Caco-2 (cell line): ENCODE measurements around the gene DTYMK. TPM values are rescaled to one million over a fixed set of nuclear protein-coding genes. Genes with fewer than 3 reads are reported as not detected.
A peak's percentile ranks its signal among the peaks of the same experiment; 100 is the strongest.

ENCODE experiments used
- BruUV-seq: library from RNA; stranded (reverse); fragments of 400-500 nt; replicated peaks from 2 replicates; lab custom pipeline; 2021; lab: Mats Ljungman, UMichigan
- CTCF ChIA-PET: fragments of 300-600 bp; sonication (Branson Sonifier 250); formaldehyde crosslinking; loops from one replicate; lab custom pipeline; 2022; ENCODE audit warnings: antibody characterized with exemption; lab: Charles Lee
- POLR2A ChIA-PET: fragments of 300-600 bp; sonication (Branson Sonifier 250); formaldehyde crosslinking; loops from one replicate; lab custom pipeline; 2022; ENCODE audit warnings: antibody characterized with exemption; lab: Charles Lee
- DNase-seq, 2 experiments: peaks; one replicate each; pipeline versions ENCODE4 v3.0.0 to v3.0.0-alpha.2; 2020 to 2022
- H3K27me3 ChIP-seq: replicated peaks from 2 replicates; pipeline ENCODE4 v1.6.0; 2011; ENCODE audit warnings: low read length; ENCODE audit not compliant: control insufficient read depth, insufficient read depth
- H3K36me3 ChIP-seq: 2 replicates; pipeline ENCODE4 v1.5.1; 2011; ENCODE audit warnings: low read length; ENCODE audit not compliant: control insufficient read depth, insufficient read depth
- H3K4me1 ChIP-seq: fragments of 250-450 bp; sonication (Bioruptor Pico); 2 replicates; pipeline ENCODE4 v1.5.1; 2020; ENCODE audit warnings: mild to moderate bottlenecking
- H3K4me3 ChIP-seq: 2 replicates; pipeline ENCODE4 v1.5.1; 2011; ENCODE audit warnings: low read depth, mild to moderate bottlenecking, control low read depth, low read length
- H3K9me3 ChIP-seq: fragments of 250-450 bp; sonication (Bioruptor Pico); 2 replicates; pipeline ENCODE4 v1.5.1; 2020; ENCODE audit warnings: mild to moderate bottlenecking, moderate library complexity
- H3K27ac Mint-ChIP-seq: one replicate; pipeline ENCODE4 v1.8.0; 2022; ENCODE audit warnings: mixed read lengths; ENCODE audit not compliant: unreplicated experiment
- H3K27me3 Mint-ChIP-seq: one replicate; pipeline ENCODE4 v1.8.0; 2022; ENCODE audit warnings: mixed read lengths; ENCODE audit not compliant: insufficient read depth, unreplicated experiment
- H3K36me3 Mint-ChIP-seq: one replicate; pipeline ENCODE4 v1.8.0; 2022; ENCODE audit warnings: mild to moderate bottlenecking, mixed read lengths; ENCODE audit not compliant: insufficient read depth, unreplicated experiment
- H3K4me1 Mint-ChIP-seq: one replicate; pipeline ENCODE4 v1.8.0; 2022; ENCODE audit warnings: low read depth, mixed read lengths; ENCODE audit not compliant: unreplicated experiment
- H3K4me3 Mint-ChIP-seq: one replicate; pipeline ENCODE4 v1.8.0; 2022; ENCODE audit warnings: mild to moderate bottlenecking, moderate library complexity, mixed read lengths; ENCODE audit not compliant: unreplicated experiment
- H3K9me3 Mint-ChIP-seq: one replicate; pipeline ENCODE4 v1.8.0; 2022; ENCODE audit warnings: mixed read lengths; ENCODE audit not compliant: unreplicated experiment
- intact Hi-C: fragments of 100-400 bp; cut with micrococcal nuclease; formaldehyde crosslinking; loops from one replicate; pipeline ENCODE4 v1.10.0; 2022; ENCODE audit not compliant: unreplicated experiment
- total RNA-seq: library from RNA; stranded (reverse); gene quantifications from 2 replicates; pipeline ENCODE4 v1.2.3, GENCODE V29; 2022
- TF ChIP-seq, protein P1 (sequence below), 2 experiments: fragments of 200-600 bp in 1 of 2; IDR thresholded peaks; 1 replicate in 1 of 2; 2 replicates in 1 of 2; pipeline versions ENCODE4 v1.5.1 to v1.8.0; 2011 to 2022; ENCODE audit warnings: antibody characterized with exemption in 1 of 2, control low read depth in 1 of 2, inconsistent platforms in 1 of 2, low read depth in 1 of 2, low read length in 1 of 2, mild to moderate bottlenecking in 1 of 2, moderate library complexity in 1 of 2; ENCODE audit not compliant: insufficient read depth in 1 of 2, severe bottlenecking in 1 of 2, unreplicated experiment in 1 of 2

The DTYMK gene
- total RNA-seq, 1 experiment from 2014 or later = 68.4 TPM

DNA sequence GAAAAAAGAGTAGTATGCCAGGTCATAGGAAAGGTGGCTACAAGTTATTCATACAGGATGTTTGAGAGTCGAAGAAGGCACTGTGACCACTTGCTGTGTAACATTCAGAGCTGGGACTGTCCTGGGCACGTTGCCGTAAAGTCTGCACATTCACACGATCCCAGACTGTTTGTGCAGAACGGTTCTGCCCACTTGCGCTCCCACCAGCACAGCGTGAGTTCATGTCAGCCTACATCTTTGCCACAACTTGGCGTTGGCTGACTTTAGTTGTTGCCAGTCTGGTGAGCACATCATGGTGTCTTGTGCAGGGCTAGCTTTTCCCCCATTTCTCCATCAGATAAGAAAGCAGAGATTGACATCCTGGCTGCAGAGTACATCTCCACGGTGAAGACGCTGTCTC, 22.3 kb upstream of the DTYMK start:
- Histone ChIP-seq H3K4me1 (no peaks in the 10 kb centered on the region), H3K36me3 (no peaks in the 10 kb centered on the region; the same call in 1 of the 2 replicates), H3K4me3 (no peak overlapping the region), H3K9me3 (no peaks in the 10 kb centered on the region), H3K27me3 (no peaks in the 10 kb centered on the region)
- Mint-ChIP-seq H3K36me3 (peaks cover 73% of the 10 kb centered on the region), H3K9me3 (peaks cover 8% of the 10 kb centered on the region), H3K4me3 (no peak overlapping the region), H3K27me3 (no peaks in the 10 kb centered on the region), H3K4me1 (no peaks in the 10 kb centered on the region), H3K27ac (no peak overlapping the region)
- TF ChIP-seq, protein P1, sequence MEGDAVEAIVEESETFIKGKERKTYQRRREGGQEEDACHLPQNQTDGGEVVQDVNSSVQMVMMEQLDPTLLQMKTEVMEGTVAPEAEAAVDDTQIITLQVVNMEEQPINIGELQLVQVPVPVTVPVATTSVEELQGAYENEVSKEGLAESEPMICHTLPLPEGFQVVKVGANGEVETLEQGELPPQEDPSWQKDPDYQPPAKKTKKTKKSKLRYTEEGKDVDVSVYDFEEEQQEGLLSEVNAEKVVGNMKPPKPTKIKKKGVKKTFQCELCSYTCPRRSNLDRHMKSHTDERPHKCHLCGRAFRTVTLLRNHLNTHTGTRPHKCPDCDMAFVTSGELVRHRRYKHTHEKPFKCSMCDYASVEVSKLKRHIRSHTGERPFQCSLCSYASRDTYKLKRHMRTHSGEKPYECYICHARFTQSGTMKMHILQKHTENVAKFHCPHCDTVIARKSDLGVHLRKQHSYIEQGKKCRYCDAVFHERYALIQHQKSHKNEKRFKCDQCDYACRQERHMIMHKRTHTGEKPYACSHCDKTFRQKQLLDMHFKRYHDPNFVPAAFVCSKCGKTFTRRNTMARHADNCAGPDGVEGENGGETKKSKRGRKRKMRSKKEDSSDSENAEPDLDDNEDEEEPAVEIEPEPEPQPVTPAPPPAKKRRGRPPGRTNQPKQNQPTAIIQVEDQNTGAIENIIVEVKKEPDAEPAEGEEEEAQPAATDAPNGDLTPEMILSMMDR (IDR thresholded peaks at IDR 0.05; ENCODE audit: insufficient read depth in 1 of 2, low read depth in 1 of 2, low read length in 1 of 2, severe bottlenecking in 1 of 2, unreplicated experiment in 1 of 2) = no peak
- intact Hi-C loops = no loop called here
- DNase-seq = no peak
- BruUV-seq = no TSS peak
- ChIA-PET CTCF (no interaction called here), POLR2A (no interaction called here)

DNA sequence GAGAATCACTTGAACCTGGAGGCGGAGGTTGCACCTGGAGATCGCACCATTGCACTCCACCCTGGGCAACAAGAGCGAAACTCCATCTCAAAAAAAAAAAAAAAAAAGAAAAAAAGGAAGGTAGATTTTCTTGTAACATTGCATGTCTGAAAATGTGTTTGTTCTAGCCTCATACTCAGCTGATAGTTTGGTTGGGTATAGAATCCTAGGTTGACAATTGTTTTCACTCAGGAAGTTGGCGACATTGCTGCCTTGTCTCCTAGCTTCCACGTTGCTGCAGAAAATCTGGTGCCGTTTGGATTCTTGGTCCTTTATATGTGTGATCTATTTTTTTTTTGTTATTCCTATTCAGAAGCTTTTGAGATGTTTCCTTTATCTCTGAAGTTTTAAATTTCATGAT, 19.9 kb upstream of the DTYMK start:
- Histone ChIP-seq H3K4me1 (no peaks in the 10 kb centered on the region), H3K4me3 (no peak overlapping the region), H3K36me3 (no peaks in the 10 kb centered on the region; the same call in 1 of the 2 replicates), H3K9me3 (no peaks in the 10 kb centered on the region), H3K27me3 (no peaks in the 10 kb centered on the region)
- Mint-ChIP-seq H3K4me3 (no peak overlapping the region), H3K27me3 (no peaks in the 10 kb centered on the region), H3K27ac (no peak overlapping the region), H3K36me3 (peaks cover 69% of the 10 kb centered on the region), H3K4me1 (no peaks in the 10 kb centered on the region), H3K9me3 (peaks cover 8% of the 10 kb centered on the region)
- intact Hi-C loops = no loop called here
- CTCF ChIA-PET = no interaction called here
- TF ChIP-seq, protein P1 (IDR thresholded peaks at IDR 0.05; ENCODE audit: insufficient read depth in 1 of 2, low read depth in 1 of 2, low read length in 1 of 2, severe bottlenecking in 1 of 2, unreplicated experiment in 1 of 2) = no peak
- DNase-seq = no peak
- BruUV-seq = no TSS peak
- POLR2A ChIA-PET = no interaction called here

DNA sequence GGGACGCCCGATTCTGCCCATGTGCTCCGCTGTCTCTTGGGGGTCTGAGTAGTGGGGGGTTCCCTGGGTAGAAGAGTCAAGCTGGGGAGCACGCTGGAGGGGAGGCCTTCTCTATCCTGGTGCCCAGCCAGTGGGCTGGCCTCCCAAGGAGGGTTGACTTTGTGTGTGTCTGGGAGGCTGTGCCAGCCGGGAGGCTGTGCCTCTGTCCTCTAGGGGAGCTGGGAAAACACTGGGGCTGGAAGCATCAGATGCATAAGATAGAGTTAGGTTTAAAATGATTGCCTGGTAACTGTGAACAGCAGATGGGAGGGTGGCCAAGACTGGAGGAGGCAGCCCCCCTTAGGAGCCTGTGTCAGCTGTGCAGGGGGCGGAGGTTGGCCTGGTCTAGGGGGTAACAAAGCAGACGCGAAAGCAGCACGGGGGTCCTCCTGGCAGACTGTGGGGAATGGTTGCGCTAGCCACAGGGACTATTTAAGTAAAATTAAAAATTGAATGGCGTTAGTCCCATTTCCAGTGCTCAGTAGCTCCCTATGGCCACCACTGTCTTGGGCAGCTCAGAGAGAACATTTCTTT, 16.5 kb upstream of the DTYMK start:
- no peaks in the 10 kb centered on the region for H3K27me3 ChIP-seq
- peak overlapping the region; percentile 63 for H3K27ac Mint-ChIP-seq
- DNase-seq = no peak
- POLR2A ChIA-PET = no interaction called here
- peak overlapping the region; percentile 74 for H3K4me3 Mint-ChIP-seq
- H3K4me1 Mint-ChIP-seq = no peaks in the 10 kb centered on the region
- intact Hi-C loops = no loop called here
- peaks cover 68% of the 10 kb centered on the region for H3K36me3 Mint-ChIP-seq
- peak overlapping the region; percentile 64 for H3K4me3 ChIP-seq
- peaks cover 8% of the 10 kb centered on the region for H3K9me3 Mint-ChIP-seq
- TF ChIP-seq, protein P1 (IDR thresholded peaks at IDR 0.05; ENCODE audit: insufficient read depth in 1 of 2, low read depth in 1 of 2, low read length in 1 of 2, severe bottlenecking in 1 of 2, unreplicated experiment in 1 of 2) = no peak
- no peaks in the 10 kb centered on the region for H3K9me3 ChIP-seq
- H3K4me1 ChIP-seq = no peaks in the 10 kb centered on the region
- H3K36me3 ChIP-seq = no peaks in the 10 kb centered on the region; the same call in 1 of the 2 replicates
- no peaks in the 10 kb centered on the region for H3K27me3 Mint-ChIP-seq
- BruUV-seq = no TSS peak
- CTCF ChIA-PET = no interaction called here
